Panc1 (cell line): ENCODE results near the gene MTMR12. TPM values are rescaled to one million over a fixed set of nuclear protein-coding genes. Genes with fewer than 3 reads are reported as not detected.

Source experiments
- ATAC-seq: fragments of 200-7000 bp; cut with Tn5 transposase; 2 replicates; pipeline ENCODE4 v1.9.1; 2020; ENCODE audit warnings: mild to moderate bottlenecking, moderate library complexity
- BruUV-seq: library from RNA; stranded (reverse); fragments of 400-500 nt; replicated peaks from 2 replicates; lab custom pipeline; 2021; lab: Mats Ljungman, UMichigan
- CTCF ChIA-PET: fragments of 300-600 bp; sonication (Branson Sonifier 250); formaldehyde crosslinking; loops from one replicate; lab custom pipeline; 2022; ENCODE audit warnings: antibody characterized with exemption; lab: Charles Lee
- POLR2A ChIA-PET: fragments of 300-600 bp; sonication (Branson Sonifier 250); formaldehyde crosslinking; loops from one replicate; lab custom pipeline; 2022; ENCODE audit warnings: antibody characterized with exemption; lab: Charles Lee
- DNase-seq: peaks from one replicate; pipeline ENCODE4 v3.0.0-alpha.2; 2010; ENCODE audit warnings: low read depth, low spot score
- H3K27ac ChIP-seq: 2 replicates; pipeline ENCODE4 v1.5.1; 2011; ENCODE audit warnings: mild to moderate bottlenecking, low read length, inconsistent platforms
- H3K27me3 ChIP-seq: fragments of 200-500 bp; sonication (Bioruptor generic); 2 replicates; pipeline ENCODE4 v1.6.0; 2014; ENCODE audit warnings: low read length, inconsistent platforms; ENCODE audit not compliant: control insufficient read depth, insufficient read depth
- H3K36me3 ChIP-seq: fragments of 200-500 bp; sonication (Bioruptor generic); 2 replicates; pipeline ENCODE4 v1.5.1; 2014; ENCODE audit warnings: inconsistent platforms, mild to moderate bottlenecking, low read length, moderate library complexity; ENCODE audit not compliant: control insufficient read depth, insufficient read depth
- H3K4me1 ChIP-seq: 2 replicates; pipeline ENCODE4 v1.5.1; 2011; ENCODE audit warnings: inconsistent platforms, mild to moderate bottlenecking, low read length, moderate library complexity; ENCODE audit not compliant: control insufficient read depth, insufficient read depth
- H3K4me3 ChIP-seq, 2 experiments: 2 replicates each; pipeline ENCODE4 v1.5.1; 2011 to 2012; ENCODE audit warnings: low read depth in 2 of 2, low read length in 2 of 2, mild to moderate bottlenecking in 2 of 2, inconsistent platforms in 1 of 2, moderate library complexity in 1 of 2
- H3K9me3 ChIP-seq: fragments of 200-500 bp; sonication (Bioruptor generic); 2 replicates; pipeline ENCODE4 v1.5.1; 2014; ENCODE audit warnings: low read depth, mild to moderate bottlenecking, inconsistent platforms, low read length, moderate library complexity; ENCODE audit not compliant: control insufficient read depth, insufficient read depth
- CTCF ChIP-seq: fragments of 450-650 bp; IDR thresholded peaks from 2 replicates; pipeline ENCODE4 v1.5.1; 2017; ENCODE audit warnings: mild to moderate bottlenecking
- POLR2AphosphoS5 ChIP-seq: IDR thresholded peaks from 2 replicates; pipeline ENCODE4 v1.6.1; 2012; ENCODE audit warnings: mild to moderate bottlenecking, low read depth, low read length, moderate library complexity
- REST ChIP-seq, 2 experiments: IDR thresholded peaks; 2 replicates each; pipeline ENCODE4 v1.6.1; 2011 to 2012; ENCODE audit warnings: low read depth in 2 of 2, control low read depth in 1 of 2, low read length in 1 of 2, mild to moderate bottlenecking in 1 of 2, moderate library complexity in 1 of 2; ENCODE audit not compliant: insufficient read depth in 1 of 2
- SIN3A ChIP-seq: IDR thresholded peaks from 2 replicates; pipeline ENCODE4 v1.6.1; 2012; ENCODE audit warnings: low read depth, mild to moderate bottlenecking, low read length, moderate library complexity, borderline replicate concordance; ENCODE audit not compliant: insufficient read depth
- TCF7L2 ChIP-seq: IDR thresholded peaks from 2 replicates; pipeline ENCODE4 v1.6.1; 2011; ENCODE audit warnings: mild to moderate bottlenecking, low read depth, low read length, inconsistent platforms
- in situ Hi-C: cut with HindIII; loops from 2 replicates; pipeline ENCODE4 v1.10.0; 2016; ENCODE audit warnings: low sequenced_read_pairs, low pct_unique_long_range_greater_than_20kb
- intact Hi-C: fragments of 100-400 bp; cut with micrococcal nuclease; formaldehyde crosslinking; loops from one replicate; pipeline ENCODE4 v1.10.0; 2022; ENCODE audit not compliant: unreplicated experiment
- total RNA-seq: library from RNA; stranded (reverse); gene quantifications from one replicate; pipeline ENCODE4 v1.2.1, GENCODE V29; 2021; ENCODE audit not compliant: unreplicated experiment

The MTMR12 gene
- total RNA-seq, 1 experiment from 2014 or later = 42.4 TPM

- in situ Hi-C loops = no loop called here
- no TSS peak for BruUV-seq
- intact Hi-C loops = no loop called here
- CTCF ChIA-PET = no interaction called here
- TF ChIP-seq REST (IDR thresholded peaks at IDR 0.05; ENCODE audit: insufficient read depth in 1 of 2, low read depth in 2 of 2, low read length in 1 of 2) (no peak), TCF7L2 (no peak), SIN3A (no peak), CTCF (no peak), POLR2AphosphoS5 (no peak)
- peaks cover 3% of the 10 kb centered on the region; the same call in 1 of the 2 replicates for H3K4me1 ChIP-seq
- H3K27ac ChIP-seq = no peak overlapping the region; the same call in 1 of the 2 replicates
- peaks cover 4% of the 10 kb centered on the region; the same call in 1 of the 2 replicates for H3K36me3 ChIP-seq
- POLR2A ChIA-PET = no interaction called here
- ATAC-seq (no peak), DNase-seq (no peak)
- H3K4me3 ChIP-seq = no peak overlapping the region
- no peaks in the 10 kb centered on the region for H3K9me3 ChIP-seq
- no peaks in the 10 kb centered on the region for H3K27me3 ChIP-seq
These were observed 36.4 kb downstream of the MTMR12 start for GRCh38 chr5:32276173-32276853.

GRCh38 chr5:32275396-32275741 is 37.4 kb downstream of the MTMR12 start:
- no peak for TF ChIP-seq REST (IDR thresholded peaks at IDR 0.05; ENCODE audit: insufficient read depth in 1 of 2, low read depth in 2 of 2, low read length in 1 of 2)
- TF ChIP-seq CTCF = no peak
- no peak for TF ChIP-seq TCF7L2
- TF ChIP-seq POLR2AphosphoS5 = no peak
- TF ChIP-seq SIN3A = no peak
- ATAC-seq (no peak), DNase-seq (no peak)
- in situ Hi-C loops (no loop called here), intact Hi-C loops (no loop called here)
- ChIA-PET POLR2A (no interaction called here), CTCF (interaction anchor here (0.5 kb wide), 1 partner anchor 197 kb away, joined by 8 read pairs; no protein-coding TSS in a partner anchor)
- no peak overlapping the region for H3K4me3 ChIP-seq
- peaks cover 4% of the 10 kb centered on the region; the same call in 1 of the 2 replicates for H3K36me3 ChIP-seq
- peaks cover 3% of the 10 kb centered on the region; the same call in 1 of the 2 replicates for H3K4me1 ChIP-seq
- no TSS peak for BruUV-seq
- no peak overlapping the region for H3K27ac ChIP-seq
- H3K9me3 ChIP-seq = no peaks in the 10 kb centered on the region
- H3K27me3 ChIP-seq = no peaks in the 10 kb centered on the region
